Natural killer cell (primary cell): Measurements from ENCODE around the gene ADCK1. TPM values are rescaled to one million over a fixed set of nuclear protein-coding genes. Genes with fewer than 3 reads are reported as not detected.
"Not testable (repeated sequence)": the region's sequence is repeated elsewhere in the genome, so short reads cannot be mapped to it uniquely, and the experiment has no call there.

ENCODE experiments used
- ATAC-seq, 3 donors: fragments of 150-1000 bp in 2 of 3; fragments of 200-7000 bp in 1 of 3; cut with Tn5 transposase; 1 replicate in 1 of 3; 2 replicates in 2 of 3; pipeline ENCODE4 v1.10.0; 2021; ENCODE audit warnings: mild to moderate bottlenecking in 2 of 3, moderate library complexity in 2 of 3
- DNase-seq, 2 donors: peaks; one replicate each; pipeline versions ENCODE4 v3.0.0 to v3.0.0-alpha.2; 2013 to 2021; ENCODE audit warnings: mixed read lengths in 1 of 2
- H3K27ac ChIP-seq: one replicate; pipeline ENCODE4 v1.5.1; 2013; ENCODE audit warnings: mild to moderate bottlenecking, low read length
- H3K27me3 ChIP-seq: one replicate; pipeline ENCODE4 v1.6.1; 2013; ENCODE audit warnings: low read length; ENCODE audit not compliant: control insufficient read depth, insufficient read depth
- H3K36me3 ChIP-seq: one replicate; pipeline ENCODE4 v1.6.1; 2013; ENCODE audit warnings: low read length; ENCODE audit not compliant: control insufficient read depth, insufficient read depth
- H3K4me1 ChIP-seq: one replicate; pipeline ENCODE4 v1.6.1; 2013; ENCODE audit warnings: low read length; ENCODE audit not compliant: control insufficient read depth, insufficient read depth
- H3K4me3 ChIP-seq: one replicate; pipeline ENCODE4 v1.5.1; 2013; ENCODE audit warnings: low read length
- H3K9me3 ChIP-seq: one replicate; pipeline ENCODE4 v1.6.1; 2013; ENCODE audit warnings: low read length; ENCODE audit not compliant: control insufficient read depth, insufficient read depth
- H3K27ac Mint-ChIP-seq, 2 donors: one replicate each; pipeline ENCODE4 v1.8.0; 2022; ENCODE audit warnings: mild to moderate bottlenecking in 2 of 2, mixed read lengths in 2 of 2, moderate library complexity in 1 of 2
- H3K27me3 Mint-ChIP-seq, 2 donors: one replicate each; pipeline ENCODE4 v1.8.0; 2022; ENCODE audit warnings: low read depth in 2 of 2, mixed read lengths in 2 of 2
- H3K36me3 Mint-ChIP-seq: one replicate; pipeline ENCODE4 v1.8.0; 2022; ENCODE audit warnings: mixed read lengths
- H3K4me1 Mint-ChIP-seq, 2 donors: one replicate each; pipeline ENCODE4 v1.8.0; 2022; ENCODE audit warnings: mixed read lengths in 2 of 2
- H3K4me3 Mint-ChIP-seq: one replicate; pipeline ENCODE4 v1.8.0; 2022; ENCODE audit warnings: mild to moderate bottlenecking, moderate library complexity, mixed read lengths
- H3K9me3 Mint-ChIP-seq, 2 donors: one replicate each; pipeline ENCODE4 v1.8.0; 2022; ENCODE audit warnings: mixed read lengths in 2 of 2
- WGBS: methylation state at CpG from one replicate; pipeline ENCODE4 v1.1.7; 2013; ENCODE audit warnings: missing lambda C conversion rate; ENCODE audit not compliant: insufficient coverage; 5-methylcytosine and 5-hydroxymethylcytosine counted together
- intact Hi-C: fragments of 100-400 bp; cut with micrococcal nuclease; formaldehyde crosslinking; loops from one replicate; pipeline ENCODE4 v1.14.2; 2022
- total RNA-seq, 4 donors: library from RNA; stranded (reverse); fragments of 120-200 nt in 1 of 4; gene quantifications; one replicate each; pipeline versions ENCODE4 v1.2.3 to v1.2.4, GENCODE V29; 2013 to 2022
- TF ChIP-seq, protein P1 (sequence below): fragments of 200-600 bp; IDR thresholded peaks from one replicate; pipeline ENCODE4 v1.8.0; 2022; ENCODE audit warnings: antibody characterized with exemption

The ADCK1 gene
- total RNA-seq, 3 donors from 2014 or later (not counting 1 experiment from before 2014, with no cell fraction given) = 8.0 to 9.2 (median 8.5) TPM

- Mint-ChIP-seq H3K27me3 (peaks cover 13 to 16% of the 10 kb centered on the region in 2 donors), H3K9me3 (no peaks in the 10 kb centered on the region), H3K4me1 (no peaks in the 10 kb centered on the region), H3K36me3 (no peaks in the 10 kb centered on the region), H3K4me3 (no peak overlapping the region), H3K27ac (no peak overlapping the region)
- 86% methylated on average over 3 of the region's 4 CpGs for WGBS
- Histone ChIP-seq H3K27ac (no peak overlapping the region), H3K27me3 (no peaks in the 10 kb centered on the region), H3K36me3 (no peaks in the 10 kb centered on the region), H3K4me3 (no peak overlapping the region), H3K4me1 (no peaks in the 10 kb centered on the region), H3K9me3 (no peaks in the 10 kb centered on the region)
- TF ChIP-seq, protein P1, sequence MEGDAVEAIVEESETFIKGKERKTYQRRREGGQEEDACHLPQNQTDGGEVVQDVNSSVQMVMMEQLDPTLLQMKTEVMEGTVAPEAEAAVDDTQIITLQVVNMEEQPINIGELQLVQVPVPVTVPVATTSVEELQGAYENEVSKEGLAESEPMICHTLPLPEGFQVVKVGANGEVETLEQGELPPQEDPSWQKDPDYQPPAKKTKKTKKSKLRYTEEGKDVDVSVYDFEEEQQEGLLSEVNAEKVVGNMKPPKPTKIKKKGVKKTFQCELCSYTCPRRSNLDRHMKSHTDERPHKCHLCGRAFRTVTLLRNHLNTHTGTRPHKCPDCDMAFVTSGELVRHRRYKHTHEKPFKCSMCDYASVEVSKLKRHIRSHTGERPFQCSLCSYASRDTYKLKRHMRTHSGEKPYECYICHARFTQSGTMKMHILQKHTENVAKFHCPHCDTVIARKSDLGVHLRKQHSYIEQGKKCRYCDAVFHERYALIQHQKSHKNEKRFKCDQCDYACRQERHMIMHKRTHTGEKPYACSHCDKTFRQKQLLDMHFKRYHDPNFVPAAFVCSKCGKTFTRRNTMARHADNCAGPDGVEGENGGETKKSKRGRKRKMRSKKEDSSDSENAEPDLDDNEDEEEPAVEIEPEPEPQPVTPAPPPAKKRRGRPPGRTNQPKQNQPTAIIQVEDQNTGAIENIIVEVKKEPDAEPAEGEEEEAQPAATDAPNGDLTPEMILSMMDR = no peak
- DNase-seq = no peak
- no peak for ATAC-seq
- intact Hi-C loops = no loop called here
Observed at GRCh38 chr14:77786148-77786547, 13.8 kb upstream of the ADCK1 start.

DNA sequence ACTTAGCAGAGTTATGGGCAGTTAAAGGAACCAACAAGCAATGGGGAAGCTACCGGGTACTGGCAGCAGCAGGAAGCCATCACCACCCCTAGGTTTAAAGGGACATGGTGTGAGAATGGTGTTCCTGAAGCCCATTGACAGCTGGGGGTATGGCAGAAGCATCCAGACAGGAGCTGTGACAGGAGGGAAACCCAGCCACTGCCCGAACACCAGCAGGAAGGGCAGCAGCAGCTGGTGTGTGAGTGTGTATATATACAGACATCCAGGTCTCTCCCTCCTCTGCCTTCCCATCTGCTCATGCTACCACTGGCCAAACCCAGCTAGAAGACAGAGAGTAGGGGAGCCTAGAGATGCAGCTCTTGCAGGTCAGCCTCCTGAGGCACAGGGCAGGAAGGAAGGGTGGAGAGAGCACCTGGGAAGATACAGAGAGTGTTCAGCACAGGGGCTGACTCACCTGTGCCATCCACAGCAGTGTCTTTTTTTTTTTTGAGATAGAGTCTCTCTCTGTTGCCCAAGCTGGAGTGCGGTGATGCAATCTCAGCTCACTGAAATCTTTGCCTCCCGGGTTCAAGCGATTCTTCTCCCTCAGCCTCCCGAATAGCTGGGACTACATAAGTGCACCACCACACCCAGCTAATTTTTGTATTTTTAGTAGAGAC lies 9.2 kb upstream of the ADCK1 start:
- Mint-ChIP-seq H3K4me3 (no peak overlapping the region), H3K9me3 (no peaks in the 10 kb centered on the region), H3K27ac (no peak overlapping the region), H3K4me1 (no peaks in the 10 kb centered on the region), H3K27me3 (peaks cover 16 to 18% of the 10 kb centered on the region in 2 donors), H3K36me3 (no peaks in the 10 kb centered on the region)
- TF ChIP-seq, protein P1 = no peak
- no peak for DNase-seq
- H3K27me3 ChIP-seq = peaks cover 2% of the 10 kb centered on the region
- H3K9me3 ChIP-seq = no peaks in the 10 kb centered on the region
- H3K4me3 ChIP-seq = no peak overlapping the region
- no peaks in the 10 kb centered on the region for H3K36me3 ChIP-seq
- 82% methylated on average over 5 of the region's 6 CpGs for WGBS
- no peaks in the 10 kb centered on the region for H3K4me1 ChIP-seq
- ATAC-seq = no peak
- intact Hi-C loops = no loop called here
- no peak overlapping the region for H3K27ac ChIP-seq

GRCh38 chr14:77791225-77791600 lies 8.7 kb upstream of the ADCK1 start:
- Mint-ChIP-seq H3K36me3 (no peaks in the 10 kb centered on the region), H3K4me3 (no peak overlapping the region), H3K27ac (no peak overlapping the region), H3K9me3 (no peaks in the 10 kb centered on the region), H3K4me1 (no peaks in the 10 kb centered on the region), H3K27me3 (peaks cover 16 to 18% of the 10 kb centered on the region in 2 donors)
- peaks cover 2% of the 10 kb centered on the region for H3K27me3 ChIP-seq
- no peaks in the 10 kb centered on the region for H3K9me3 ChIP-seq
- 56% methylated on average over 1 of the region's 1 CpG for WGBS
- no peak for DNase-seq
- H3K4me3 ChIP-seq = no peak overlapping the region
- intact Hi-C loops = no loop called here
- ATAC-seq = no peak
- no peaks in the 10 kb centered on the region for H3K4me1 ChIP-seq
- H3K36me3 ChIP-seq = no peaks in the 10 kb centered on the region
- no peak overlapping the region for H3K27ac ChIP-seq
- TF ChIP-seq, protein P1 = no peak

GRCh38 chr14:77793255-77793654 lies 6.7 kb upstream of the ADCK1 start:
- H3K4me3 ChIP-seq, intact Hi-C loops, H3K9me3 Mint-ChIP-seq, H3K4me1 ChIP-seq, ATAC-seq, H3K36me3 Mint-ChIP-seq, H3K4me1 Mint-ChIP-seq, DNase-seq, H3K9me3 ChIP-seq, H3K27ac ChIP-seq, H3K27me3 ChIP-seq, H3K36me3 ChIP-seq, H3K4me3 Mint-ChIP-seq, H3K27ac Mint-ChIP-seq: not testable (repeated sequence)
- 94% methylated on average over 3 of the region's 3 CpGs for WGBS
- peaks cover 16 to 18% of the 10 kb centered on the region in 2 donors for H3K27me3 Mint-ChIP-seq
